NCI-H82 (cell line): ENCODE results near the gene PRKCA.
"Not testable (repeated sequence)": the region's sequence is repeated elsewhere in the genome, so short reads cannot be mapped to it uniquely, and the experiment has no call there.

Experiments
- DNase-seq: peaks from one replicate; lab custom pipeline; 2025; lab: John Stamatoyannopoulos, UW

Gene PRKCA

GRCh38 chr17:66715745-66716156 lies 413.3 kb downstream of the PRKCA start:
- peak; percentile 85 for DNase-seq

GRCh38 chr17:66716236-66717026 lies 414.0 kb downstream of the PRKCA start:
- peak; percentile 33 for DNase-seq

DNA sequence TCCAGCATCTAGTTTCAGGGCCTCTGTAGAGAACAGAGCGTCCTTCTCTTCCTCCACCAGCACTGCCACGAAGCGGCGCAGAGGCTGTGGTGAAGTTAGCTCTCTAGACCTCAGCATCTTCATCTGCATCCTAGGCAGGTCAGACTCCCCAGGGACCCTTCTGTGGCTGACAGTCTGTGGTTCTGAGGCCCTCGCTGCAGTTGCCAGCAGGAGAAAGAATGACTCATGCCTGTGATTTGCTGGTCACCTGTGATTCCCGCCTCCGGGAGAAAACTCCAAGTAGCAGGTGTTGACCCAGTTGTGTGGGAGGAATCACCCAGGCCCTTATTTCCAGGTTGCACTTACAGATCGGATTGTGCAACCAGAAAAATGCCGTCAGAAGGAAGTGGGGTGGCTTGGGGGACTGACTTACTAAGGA lies 415.2 kb downstream of the PRKCA start:
- peak; percentile 29 for DNase-seq

DNA sequence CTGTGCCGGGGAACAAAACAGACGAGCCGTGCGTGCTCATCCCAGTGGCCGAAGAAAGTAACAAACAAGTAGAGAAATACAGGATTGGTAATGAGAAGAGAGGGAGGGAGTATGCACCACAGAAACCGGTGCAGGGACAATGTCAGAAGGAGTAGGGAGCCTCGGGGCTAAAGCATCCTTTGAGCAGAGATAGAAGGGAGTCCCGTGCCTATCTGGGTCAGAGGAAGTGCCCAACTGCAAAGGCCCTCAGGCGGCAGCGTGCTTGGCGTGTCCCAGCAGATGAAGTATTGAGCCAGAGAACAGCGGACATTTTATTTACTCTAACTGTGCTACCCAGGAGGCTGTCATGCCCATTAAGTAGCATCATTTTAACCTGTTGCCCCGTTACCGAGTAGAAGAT lies 417.6 kb downstream of the PRKCA start:
- no peak for DNase-seq

GRCh38 chr17:66720567-66720966 lies 418.2 kb downstream of the PRKCA start:
- DNase-seq: no peak

GRCh38 chr17:66722341-66722740 lies 419.9 kb downstream of the PRKCA start:
- DNase-seq: no peak

DNA sequence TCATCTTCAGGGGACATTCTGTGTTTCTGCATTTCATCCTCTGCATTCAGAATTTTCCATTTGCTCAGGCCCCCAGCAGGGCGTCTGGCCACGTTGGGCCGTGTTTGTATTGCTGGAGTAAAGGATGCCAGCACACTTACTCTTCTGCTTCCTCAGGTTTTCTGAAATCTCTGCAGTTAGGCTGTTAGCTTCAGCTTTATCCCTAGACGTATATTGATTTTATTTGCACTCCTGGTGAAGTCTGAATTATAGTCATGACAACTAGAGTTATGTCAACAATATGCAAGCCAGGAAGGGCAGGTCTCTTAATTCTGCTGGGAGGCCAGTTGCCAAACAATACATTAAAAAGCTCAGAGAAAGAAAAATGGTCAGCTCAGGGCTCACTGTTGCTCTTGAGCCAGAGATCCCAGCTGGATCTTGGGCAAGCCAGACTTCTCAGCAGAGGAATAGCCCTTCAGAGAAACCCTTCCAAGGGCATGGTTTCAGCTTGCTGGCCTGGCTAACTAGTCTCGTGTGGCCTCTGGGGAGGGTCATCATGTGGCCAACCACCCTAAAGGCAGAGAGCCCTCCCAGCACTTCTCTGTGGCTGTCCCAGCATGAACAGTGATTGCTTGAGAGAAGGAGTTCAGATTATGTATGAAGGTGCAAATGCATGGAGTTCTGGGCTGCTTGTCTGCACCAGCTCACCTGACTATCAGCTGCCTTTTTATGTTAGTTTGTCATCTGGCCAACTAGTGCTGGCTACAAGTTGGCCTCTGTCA lies 422.3 kb downstream of the PRKCA start:
- DNase-seq: no peak

- not testable (repeated sequence) for DNase-seq
Observed at GRCh38 chr17:66725438-66725837, 423.0 kb downstream of the PRKCA start.

GRCh38 chr17:66725956-66726355 lies 423.5 kb downstream of the PRKCA start:
- no peak for DNase-seq

DNA sequence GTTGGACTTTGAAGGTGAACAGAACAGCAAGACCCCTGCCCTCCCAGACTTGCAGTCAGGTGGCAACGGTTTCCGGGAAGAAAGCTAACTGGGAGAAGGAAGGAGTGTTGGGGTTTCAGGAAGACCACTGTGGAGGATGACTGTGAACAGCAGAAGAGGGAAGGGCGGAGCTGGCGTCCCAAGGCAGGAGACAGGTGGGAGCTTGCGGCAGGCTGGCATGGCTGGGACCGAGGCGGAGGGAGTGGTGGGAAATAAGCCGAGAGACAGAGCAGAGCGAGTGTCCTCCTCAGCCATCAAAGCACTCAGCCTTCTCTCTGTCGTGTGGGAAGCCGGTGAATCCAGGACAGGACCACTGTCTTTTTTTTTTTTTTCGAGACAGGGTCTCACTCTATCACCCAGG lies 424.0 kb downstream of the PRKCA start:
- no peak for DNase-seq

DNA sequence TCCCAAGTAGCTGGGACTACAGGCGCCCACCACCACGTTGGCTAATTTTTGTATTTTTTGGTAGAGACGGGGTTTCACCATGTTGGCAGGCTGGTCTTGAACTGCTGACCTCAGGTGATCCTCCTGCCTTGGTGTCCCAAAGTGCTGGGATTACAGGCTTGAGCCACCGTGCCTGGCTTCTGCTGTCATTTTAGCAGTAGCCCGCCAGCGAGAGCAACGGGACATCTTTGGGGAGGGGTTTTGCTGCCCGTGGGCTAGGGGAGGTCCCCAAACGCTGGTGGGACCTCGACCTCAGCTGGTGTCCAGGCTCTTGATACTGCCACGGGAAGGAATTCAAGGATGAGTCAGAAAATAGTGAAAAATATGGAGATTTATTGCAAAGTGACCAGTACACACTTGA lies 424.4 kb downstream of the PRKCA start:
- no peak for DNase-seq

- peak; percentile 88 for DNase-seq
Observed at GRCh38 chr17:66727634-66728570, 425.5 kb downstream of the PRKCA start.

GRCh38 chr17:66730461-66730923 lies 428.1 kb downstream of the PRKCA start:
- no peak for DNase-seq

DNA sequence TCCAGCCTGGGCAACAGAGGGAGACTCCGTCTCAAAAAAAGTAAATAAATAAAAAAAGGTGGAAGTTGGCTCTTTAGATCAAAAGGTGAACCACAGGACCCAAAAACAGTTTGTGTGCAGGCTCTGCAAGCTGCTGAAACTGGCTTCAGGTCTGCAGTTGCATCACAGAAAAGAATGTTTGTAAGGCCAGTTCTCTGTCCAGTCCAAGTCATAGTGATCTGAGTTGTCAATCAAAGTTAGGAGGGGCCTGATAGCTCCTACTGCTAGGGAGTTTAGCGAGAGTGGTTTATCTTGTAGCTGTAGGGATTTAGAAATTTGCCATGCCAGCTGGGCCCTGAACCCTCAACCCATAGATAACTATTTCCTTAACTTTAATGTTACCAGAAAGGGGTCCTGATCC lies 431.3 kb downstream of the PRKCA start:
- DNase-seq: no peak

DNA sequence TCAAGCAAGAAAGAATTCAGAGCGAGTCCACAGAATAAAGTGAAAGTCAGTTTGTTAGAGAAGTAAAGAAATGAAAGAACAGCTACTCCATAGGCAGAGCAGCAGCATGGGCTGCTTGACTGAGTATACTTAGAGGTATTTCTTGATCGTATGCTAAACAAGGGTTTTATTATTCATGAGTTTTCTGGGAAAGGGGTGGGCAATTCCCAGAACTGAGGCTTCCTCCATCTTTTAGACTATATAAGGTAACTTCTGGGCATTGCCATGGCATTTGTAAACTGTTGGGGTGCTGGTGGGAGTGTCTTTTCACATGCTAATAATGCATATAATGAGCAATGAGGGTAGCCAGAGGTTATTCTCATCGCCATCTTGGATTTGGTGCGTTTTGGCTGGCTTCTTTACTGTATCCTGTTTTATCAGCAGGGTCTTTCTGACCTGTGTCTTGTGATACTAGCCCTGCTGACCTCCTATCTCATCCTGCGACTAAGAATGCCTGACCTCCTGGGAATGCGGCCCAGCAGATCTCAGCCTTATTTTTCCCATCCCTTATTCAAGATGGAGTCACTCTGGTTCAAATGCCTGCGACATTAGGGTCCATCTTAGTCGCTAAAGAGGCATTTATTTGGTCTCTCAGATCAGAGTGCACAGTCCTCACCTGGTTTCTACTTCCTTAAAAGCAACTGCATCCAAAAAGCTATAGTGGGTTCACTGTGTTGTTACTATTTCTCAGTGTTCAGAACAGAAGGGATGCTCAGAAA lies 432.0 kb downstream of the PRKCA start:
- no peak for DNase-seq

GRCh38 chr17:66737524-66737923 lies 435.1 kb downstream of the PRKCA start:
- DNase-seq: peak; percentile 61

GRCh38 chr17:66738301-66738700 lies 435.9 kb downstream of the PRKCA start:
- no peak for DNase-seq

DNA sequence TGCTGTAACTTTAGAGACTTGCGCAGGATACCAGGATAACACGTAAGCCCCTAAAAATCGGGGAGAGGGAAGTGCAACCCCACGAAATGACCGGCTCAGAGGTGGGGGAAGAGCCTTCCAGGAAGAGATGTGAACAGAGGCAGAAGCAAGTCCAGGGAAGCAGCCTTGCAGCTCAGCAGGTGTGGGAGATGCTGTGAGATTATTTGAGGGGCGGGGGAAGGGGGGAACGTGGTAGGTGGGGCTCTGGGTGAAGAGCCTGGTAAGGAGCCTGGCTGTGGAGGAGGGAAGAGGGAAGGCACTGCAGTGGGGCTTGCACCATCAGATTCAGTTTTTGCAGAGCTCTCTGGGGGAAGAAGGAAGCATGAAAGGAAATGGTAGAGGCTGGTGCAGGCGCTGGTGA lies 437.1 kb downstream of the PRKCA start:
- peak; percentile 18 for DNase-seq

DNA sequence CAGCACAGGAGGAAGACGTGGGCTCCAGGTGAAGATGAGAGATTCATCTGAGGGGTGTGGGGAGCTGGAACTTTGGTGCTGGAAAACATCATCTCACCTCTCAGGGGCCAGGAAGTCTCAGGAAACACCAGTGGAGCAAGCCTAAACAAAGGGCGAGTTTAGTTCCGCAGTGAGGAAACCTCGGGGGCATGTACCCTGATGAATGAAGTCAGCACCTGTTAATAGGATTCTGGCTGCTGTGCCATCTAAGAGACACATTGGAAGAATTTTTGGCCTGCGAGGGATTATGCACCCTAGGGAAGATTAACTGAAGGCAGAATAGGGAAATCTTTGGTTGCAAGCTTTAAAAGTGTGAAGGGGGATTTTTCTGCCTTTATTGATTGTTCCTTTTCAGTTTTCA lies 437.8 kb downstream of the PRKCA start:
- peak; percentile 77 for DNase-seq

- no peak for DNase-seq
Observed at GRCh38 chr17:66743511-66743910, 441.1 kb downstream of the PRKCA start.

DNA sequence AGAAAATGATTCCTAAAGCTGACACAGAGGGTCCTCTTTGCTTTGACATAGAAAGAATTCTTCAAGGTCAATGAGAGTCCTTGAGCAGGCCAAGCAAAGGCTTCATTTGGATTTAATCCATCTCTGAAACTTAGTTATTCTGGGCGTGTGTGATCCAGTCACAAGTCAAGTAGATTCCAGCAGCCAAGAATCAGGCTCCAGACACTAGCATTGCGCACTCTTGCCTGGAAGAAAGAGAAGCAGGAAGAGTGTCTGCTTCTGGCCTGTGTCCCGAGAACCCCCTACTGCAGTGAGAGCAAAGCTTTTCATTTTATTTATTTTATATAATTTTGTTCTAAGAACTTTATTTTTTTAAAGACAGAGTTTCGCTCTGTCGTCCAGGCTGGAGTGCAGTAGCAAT lies 444.3 kb downstream of the PRKCA start:
- DNase-seq: peak; percentile 15
